GM12878 (cell line): ENCODE measurements around the gene TIAM1. TPM values are rescaled to one million over a fixed set of nuclear protein-coding genes. Genes with fewer than 3 reads are reported as not detected.

Source experiments
- ATAC-seq: fragments of 200-7000 bp; cut with Tn5 transposase; 3 replicates; pipeline ENCODE4 v1.9.1; 2020; ENCODE audit warnings: mild to moderate bottlenecking, moderate library complexity
- BruUV-seq: library from RNA; stranded (reverse); fragments of 400-500 nt; replicated peaks from 2 replicates; lab custom pipeline; 2021; lab: Mats Ljungman, UMichigan
- CTCF ChIA-PET: fragments of 300-600 bp; sonication (Branson Sonifier 250); formaldehyde crosslinking; extraction: SDS; loops from one replicate; lab custom pipeline; 2021; ENCODE audit warnings: inconsistent platforms; lab: Yijun Ruan, JAX
- POLR2A ChIA-PET: fragments of 350-600 bp; formaldehyde crosslinking; extraction: SDS; loops from one replicate; lab custom pipeline; 2021; ENCODE audit warnings: inconsistent platforms; lab: Charles Lee
- RAD21 ChIA-PET: fragments of 300-600 bp; sonication (Branson Sonifier 250); formaldehyde crosslinking; loops from one replicate; lab custom pipeline; 2023; ENCODE audit warnings: antibody characterized with exemption; ENCODE audit not compliant: unreplicated experiment; lab: Charles Lee
- SMC1A ChIA-PET: fragments of 300-600 bp; sonication (Branson Sonifier 250); formaldehyde crosslinking; loops from one replicate; lab custom pipeline; 2023; ENCODE audit not compliant: unreplicated experiment, uncharacterized antibody; lab: Charles Lee
- DNase-seq: peaks from one replicate; pipeline ENCODE4 v3.0.0-alpha.2; 2011; ENCODE audit warnings: low read depth, low spot score
- FAIRE-seq: peaks from 3 replicates; lab custom pipeline; 2011; peaks lifted over from hg19 to GRCh38; lab: Jason Lieb, UNC
- H2AFZ ChIP-seq: 2 replicates; pipeline ENCODE4 v1.6.0; 2011; ENCODE audit warnings: low read depth, low read length, control low read depth; ENCODE audit not compliant: control insufficient read depth
- H3K27ac ChIP-seq: 2 replicates; pipeline ENCODE4 v1.5.1; 2011; ENCODE audit warnings: control low read depth; ENCODE audit not compliant: control insufficient read depth, insufficient read depth
- H3K27me3 ChIP-seq, 2 experiments: replicated peaks in 1 of 2; 2 replicates each; pipeline versions ENCODE4 v1.6.0 to v1.6.1; 2011; ENCODE audit warnings: low read length in 1 of 2; ENCODE audit not compliant: control insufficient read depth in 2 of 2, insufficient read depth in 2 of 2
- H3K36me3 ChIP-seq, 2 experiments: 2 replicates each; pipeline ENCODE4 v1.5.1; 2011; ENCODE audit warnings: low read length in 1 of 2; ENCODE audit not compliant: control insufficient read depth in 2 of 2, insufficient read depth in 2 of 2
- H3K4me1 ChIP-seq: 2 replicates; pipeline ENCODE4 v1.6.1; 2011; ENCODE audit warnings: mild to moderate bottlenecking, low read length, moderate library complexity, mixed read lengths; ENCODE audit not compliant: control insufficient read depth, insufficient read depth
- H3K4me2 ChIP-seq: 2 replicates; pipeline ENCODE4 v1.6.0; 2011; ENCODE audit warnings: control low read depth; ENCODE audit not compliant: control insufficient read depth, insufficient read depth
- H3K4me3 ChIP-seq: fragments of 200-600 bp; sonication (generic); 2 replicates; pipeline ENCODE4 v1.5.1; 2016
- H3K79me2 ChIP-seq: 2 replicates; pipeline ENCODE4 v1.6.0; 2011; ENCODE audit warnings: low read length; ENCODE audit not compliant: control insufficient read depth, insufficient read depth
- H3K9ac ChIP-seq: 2 replicates; pipeline ENCODE4 v1.8.0; 2011; ENCODE audit warnings: low read length, control low read depth, mixed read lengths; ENCODE audit not compliant: control insufficient read depth, insufficient read depth
- H3K9me3 ChIP-seq: replicated peaks from 3 replicates; pipeline ENCODE4 v1.5.1; 2011; ENCODE audit warnings: mild to moderate bottlenecking, low read length; ENCODE audit not compliant: control insufficient read depth, insufficient read depth
- H4K20me1 ChIP-seq: 2 replicates; pipeline ENCODE4 v1.6.0; 2011; ENCODE audit not compliant: control insufficient read depth, insufficient read depth
- LARP7 ChIP-seq: fragments of 450-650 bp; IDR thresholded peaks from 2 replicates; pipeline ENCODE4 v1.6.1; 2017; ENCODE audit warnings: mild to moderate bottlenecking
- NR2F1 ChIP-seq: fragments of 450-650 bp; conservative IDR thresholded peaks from 2 replicates; pipeline ENCODE4 v1.6.1; 2017; ENCODE audit warnings: mild to moderate bottlenecking
- SREBF1 ChIP-seq: IDR thresholded peaks from 2 replicates; pipeline ENCODE4 v1.6.1; 2012; ENCODE audit warnings: mild to moderate bottlenecking, low read length
- STAT3 ChIP-seq: IDR thresholded peaks from 2 replicates; pipeline ENCODE4 v1.6.1; 2011; ENCODE audit warnings: low read depth, low read length, improper control_type of control experiment
- WGBS: methylation state at CpG from one replicate; pipeline ENCODE4 v1.1.6; 2016; ENCODE audit warnings: low lambda C conversion rate; ENCODE audit not compliant: insufficient replicate concordance, insufficient coverage; ENCODE audit errors: missing lambda C conversion rate; 5-methylcytosine and 5-hydroxymethylcytosine counted together
- in situ Hi-C: fragments of 300-500 bp; cut with MboI; formaldehyde crosslinking; loops from 9 replicates; pipeline ENCODE4 v1.14.3; 2018; ENCODE audit warnings: mixed read lengths
- intact Hi-C: fragments of 100-400 bp; cut with micrococcal nuclease; formaldehyde crosslinking; loops from one replicate; pipeline ENCODE4 v1.14.2; 2022; ENCODE audit not compliant: unreplicated experiment
- polyA plus RNA-seq, 11 experiments: library from polyadenylated mRNA; depleted of rRNA in 4 of 11; unstranded in 6 of 11; stranded (reverse) in 5 of 11; fragments of >200 nt; fragmentation: Nextera tagmentation in 4 of 11; fragmentation: Illumina TruSeq in 1 of 11; extraction: Ambion mirVana in 4 of 11; extraction: Trizol in 1 of 11; gene quantifications; 1 replicate in 1 of 11; 2 replicates in 10 of 11; pipeline versions ENCODE4 v1.2.1 to v1.2.3, GENCODE V29; 2011 to 2016; ENCODE audit warnings: inconsistent platforms in 2 of 11, missing spikeins in 2 of 11, low read depth in 1 of 11
- total RNA-seq, 4 experiments: library from RNA; depleted of rRNA in 3 of 4; stranded (reverse); fragments of >200 nt in 3 of 4; fragmentation: Illumina TruSeq in 1 of 4; extraction: Trizol in 1 of 4; gene quantifications; 2 replicates each; pipeline versions ENCODE4 v1.2.1 to v1.2.3, GENCODE V29; 2013 to 2021
- TF ChIP-seq, protein P1 (sequence below): fragments of 450-650 bp; IDR thresholded peaks from 2 replicates; pipeline ENCODE4 v1.6.1; 2018; ENCODE audit warnings: borderline replicate concordance, mild to moderate bottlenecking; ENCODE audit not compliant: partially characterized antibody

Gene TIAM1
- total and polyA plus RNA-seq, 10 of the 15 experiments (the other 5 are each of a cell fraction or from before 2014, with no cell fraction given) = 0.31 to 35.9 (median 0.78) TPM

GRCh38 chr21:31180256-31181081 is 163.6 kb downstream of the TIAM1 start (continued):
- TF ChIP-seq LARP7 = no peak
- TF ChIP-seq, protein P1, sequence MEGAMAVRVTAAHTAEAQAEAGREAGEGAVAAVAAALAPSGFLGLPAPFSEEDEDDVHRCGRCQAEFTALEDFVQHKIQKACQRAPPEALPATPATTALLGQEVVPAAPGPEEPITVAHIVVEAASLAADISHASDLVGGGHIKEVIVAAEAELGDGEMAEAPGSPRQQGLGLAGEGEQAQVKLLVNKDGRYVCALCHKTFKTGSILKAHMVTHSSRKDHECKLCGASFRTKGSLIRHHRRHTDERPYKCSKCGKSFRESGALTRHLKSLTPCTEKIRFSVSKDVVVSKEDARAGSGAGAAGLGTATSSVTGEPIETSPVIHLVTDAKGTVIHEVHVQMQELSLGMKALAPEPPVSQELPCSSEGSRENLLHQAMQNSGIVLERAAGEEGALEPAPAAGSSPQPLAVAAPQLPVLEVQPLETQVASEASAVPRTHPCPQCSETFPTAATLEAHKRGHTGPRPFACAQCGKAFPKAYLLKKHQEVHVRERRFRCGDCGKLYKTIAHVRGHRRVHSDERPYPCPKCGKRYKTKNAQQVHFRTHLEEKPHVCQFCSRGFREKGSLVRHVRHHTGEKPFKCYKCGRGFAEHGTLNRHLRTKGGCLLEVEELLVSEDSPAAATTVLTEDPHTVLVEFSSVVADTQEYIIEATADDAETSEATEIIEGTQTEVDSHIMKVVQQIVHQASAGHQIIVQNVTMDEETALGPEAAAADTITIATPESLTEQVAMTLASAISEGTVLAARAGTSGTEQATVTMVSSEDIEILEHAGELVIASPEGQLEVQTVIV = no peak

DNA sequence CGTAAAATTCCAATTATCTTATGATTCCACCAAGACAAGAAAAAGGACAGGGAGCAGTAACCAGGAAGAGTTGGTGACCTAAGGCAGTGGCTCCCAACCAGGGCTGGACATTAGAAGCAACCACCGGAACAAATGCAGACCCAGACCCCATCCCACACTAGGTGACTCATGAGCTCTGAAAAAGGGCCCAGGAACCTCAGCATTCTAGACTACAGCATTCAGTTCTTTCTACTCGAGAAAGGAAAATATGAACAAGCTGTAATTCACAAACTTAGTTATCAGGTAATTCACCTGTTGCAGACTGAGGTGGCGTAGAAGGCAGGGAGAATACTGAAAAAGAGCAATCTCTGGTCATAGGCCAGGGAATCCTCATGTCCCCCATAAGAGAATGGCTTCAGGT is 167.3 kb downstream of the TIAM1 start:
- RAD21 ChIA-PET = interaction anchor here (1.1 to 1.3 kb wide), 2 partner anchors 68 to 77 kb away, joined by 3 read pairs; no protein-coding TSS in a partner anchor
- no peak for ATAC-seq
- Histone ChIP-seq H3K4me3 (no peak overlapping the region), H3K79me2 (no peaks in the 10 kb centered on the region), H3K4me1 (no peaks in the 10 kb centered on the region), H3K27me3 (no peaks in the 10 kb centered on the region), H3K27ac (no peak overlapping the region), H3K4me2 (no peak overlapping the region), H3K9ac (no peak overlapping the region), H3K9me3 (no peaks in the 10 kb centered on the region), H4K20me1 (no peaks in the 10 kb centered on the region), H3K36me3 (no peaks in the 10 kb centered on the region), H2AFZ (no peak overlapping the region)
- no peak for DNase-seq
- no peak for TF ChIP-seq NR2F1
- no peak for TF ChIP-seq STAT3
- no peak for TF ChIP-seq SREBF1
- in situ Hi-C loops (no loop called here), intact Hi-C loops (no loop called here)
- WGBS = 41% methylated on average over 4 of the region's 4 CpGs
- CTCF ChIA-PET = interaction anchor here (0.6 to 2.6 kb wide), 3 partner anchors 67 to 133 kb away, joined by 3 to 8 read pairs (median 8); no protein-coding TSS in a partner anchor
- no peak for FAIRE-seq
- BruUV-seq = no TSS peak
- SMC1A ChIA-PET = interaction anchor here (1.0 to 2.8 kb wide), 3 partner anchors 68 to 405 kb away, joined by 3 to 10 read pairs (median 4); no protein-coding TSS in a partner anchor
- POLR2A ChIA-PET = no interaction called here
